Measurements from ENCODE around the gene RAX2. TPM values are rescaled to one million over a fixed set of nuclear protein-coding genes. Genes with fewer than 3 reads are reported as not detected.

RAX2 gene
- total and polyA plus RNA-seq, 7 experiments from 2014 or later: not detected

DNA sequence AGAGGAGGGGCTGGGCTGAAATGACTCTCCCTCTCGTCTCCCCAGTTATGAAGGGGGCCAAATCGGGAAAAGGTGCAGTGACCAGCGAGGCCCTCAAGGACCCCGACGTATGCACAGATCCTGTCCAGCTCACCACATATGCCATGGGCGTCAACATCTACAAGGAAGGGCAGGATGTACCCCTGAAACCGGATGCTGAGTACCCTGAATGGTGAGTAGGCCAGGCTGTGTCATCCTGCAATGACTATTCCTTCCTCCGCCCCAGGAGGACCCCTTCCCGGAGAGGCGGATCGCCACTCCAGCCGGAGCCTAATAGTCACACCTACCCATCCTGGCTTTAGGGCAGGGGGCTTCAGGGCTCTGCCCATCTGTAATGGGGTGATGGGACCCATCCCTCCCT is 6.9 kb downstream of the RAX2 start:
- ChIA-PET POLR2A (no interaction called here), CTCF (no interaction called here)
- peaks cover 0 to 13% (median 11%) of the 10 kb centered on the region in 5 donors for H3K36me3 Mint-ChIP-seq
- no peaks in the 10 kb centered on the region for H3K27me3 ChIP-seq (ENCODE audit: control insufficient read depth in 2 of 2, insufficient read depth in 2 of 2, low read length in 2 of 2)
- H3K9me3 Mint-ChIP-seq: peaks cover 0 to 8% (median 0%) of the 10 kb centered on the region in 11 donors
- intact Hi-C loops (cut with micrococcal nuclease): loop anchor here in 1 of 2 donors (10.0 kb wide), 1 partner anchor 210 kb away; the partner anchor contains the start of gene MFSD12
- peaks cover 0 to 5% (median 0%) of the 10 kb centered on the region in 5 donors for H3K27me3 Mint-ChIP-seq
- H3K9me3 ChIP-seq (ENCODE audit: control insufficient read depth in 2 of 3, low read length in 3 of 3): no peaks in the 10 kb centered on the region
- H3K4me1 Mint-ChIP-seq: peaks cover 17 to 40% (median 34%) of the 10 kb centered on the region in 7 donors
- H3K27ac ChIP-seq (ENCODE audit: low read depth, low read length): no peak overlapping the region
- H3K4me3 ChIP-seq (ENCODE audit: low read length): no peak overlapping the region
- peaks cover 14 to 28% of the 10 kb centered on the region in 2 donors for H3K4me1 ChIP-seq (ENCODE audit: control insufficient read depth in 2 of 2, insufficient read depth in 2 of 2, low read length in 2 of 2)
- no peak for ATAC-seq
- peaks cover 0 to 47% (median 7%) of the 10 kb centered on the region in 3 experiments for H3K36me3 ChIP-seq (ENCODE audit: control insufficient read depth in 2 of 3, insufficient read depth in 3 of 3, low read length in 3 of 3)
- H3K27ac Mint-ChIP-seq: no peak overlapping the region
- no peak for DNase-seq
- peak overlapping the region in 1 of 10 donors; percentile 72 for H3K4me3 Mint-ChIP-seq

DNA sequence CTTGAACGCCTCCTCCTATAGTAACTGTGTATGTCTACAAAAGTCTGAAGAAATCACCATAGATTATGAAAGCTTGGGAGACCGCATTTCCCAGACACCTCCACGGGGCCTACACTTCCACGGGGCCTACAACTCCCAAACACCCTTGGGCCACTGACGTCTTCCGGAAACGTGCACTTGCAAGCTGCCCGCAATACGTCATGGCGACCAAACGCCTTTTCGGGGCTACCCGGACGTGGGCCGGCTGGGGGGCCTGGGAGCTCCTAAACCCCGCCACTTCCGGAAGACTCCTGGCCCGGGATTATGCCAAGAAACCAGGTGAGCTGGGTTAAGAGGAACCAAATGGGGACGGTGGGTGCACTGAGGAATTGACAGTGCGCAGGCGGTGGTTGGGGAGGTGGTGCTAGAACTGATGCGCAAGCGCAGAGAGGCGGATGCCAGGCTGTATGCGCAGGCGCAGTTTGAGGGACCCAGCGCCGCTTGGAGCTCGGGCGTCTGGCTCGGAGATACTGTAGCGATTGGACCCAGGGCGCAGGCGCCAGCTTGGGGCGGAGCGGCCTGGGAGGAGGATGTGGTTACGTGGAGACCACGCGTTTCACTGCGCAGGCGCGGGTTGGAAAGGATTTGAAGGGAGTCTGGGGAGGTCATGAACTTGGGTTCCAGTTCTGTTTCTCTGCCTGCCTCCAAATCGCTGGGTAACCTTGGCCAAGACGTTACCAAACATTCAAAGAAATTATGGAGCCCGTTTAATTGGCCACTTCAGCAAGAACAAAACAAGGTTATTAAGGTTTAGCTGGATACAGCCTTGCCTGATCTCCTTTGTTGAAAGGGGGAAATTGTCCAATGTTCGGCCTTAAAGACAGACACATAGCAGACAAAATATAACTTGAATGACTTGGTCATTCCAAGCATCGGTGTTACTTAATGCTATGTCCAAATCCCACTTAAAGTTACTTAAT is 9.2 kb downstream of the RAX2 start, which contains the start of gene MRPL54:
Gene MRPL54 (plus strand): TSS at position 182 of the 959 bp plus-strand sequence. CDS start 19 bp downstream, at position 201.
- H3K36me3 Mint-ChIP-seq: peaks cover 0 to 12% (median 6%) of the 10 kb centered on the region in 5 donors
- ATAC-seq (peak; percentile 89), DNase-seq (peak; percentile 98 to 100 (median 100))
- ChIA-PET POLR2A (interaction anchor here (0.6 to 3.0 kb wide), 50 partner anchors 8 to 969 kb away, joined by 3 to 43 read pairs (median 4); partner anchors contain the start of genes CHAF1A, EEF2, HDGFL2 and HMG20B), CTCF (interaction anchor here (0.7 to 3.2 kb wide), 16 partner anchors 14 to 639 kb away, joined by 3 to 20 read pairs (median 3); partner anchors contain the start of gene EEF2)
- H3K9me3 ChIP-seq (ENCODE audit: control insufficient read depth in 2 of 3, low read length in 3 of 3): no peaks in the 10 kb centered on the region
- intact Hi-C loops (cut with micrococcal nuclease): loop anchor here (1.0 to 10.0 kb wide), 21 partner anchors 41 to 1205 kb away; partner anchors contain the start of genes FZR1 (in 2 of the 2), HMG20B (in 2 of the 2), NCLN (in 2 of the 2) and YJU2 (in 2 of the 2)
- peak within 1 kb of the TSS; percentile 96 for H3K4me3 ChIP-seq (ENCODE audit: low read length)
- peaks cover 0 to 8% (median 0%) of the 10 kb centered on the region in 11 donors for H3K9me3 Mint-ChIP-seq
- peak within 1 kb of the TSS; percentile 100 for H3K27ac ChIP-seq (ENCODE audit: low read depth, low read length)
- H3K27ac Mint-ChIP-seq: peak within 1 kb of the TSS; percentile 99 to 100 (median 100)
- H3K27me3 Mint-ChIP-seq: peaks cover 0 to 5% (median 0%) of the 10 kb centered on the region in 5 donors
- peak within 1 kb of the TSS; percentile 93 to 99 (median 98) for H3K4me3 Mint-ChIP-seq
- H3K4me1 ChIP-seq (ENCODE audit: control insufficient read depth in 2 of 2, insufficient read depth in 2 of 2, low read length in 2 of 2): peaks cover 19 to 44% of the 10 kb centered on the region in 2 donors
- peaks cover 23 to 59% (median 39%) of the 10 kb centered on the region in 7 donors for H3K4me1 Mint-ChIP-seq
- no peaks in the 10 kb centered on the region for H3K27me3 ChIP-seq (ENCODE audit: control insufficient read depth in 2 of 2, insufficient read depth in 2 of 2, low read length in 2 of 2)
- H3K36me3 ChIP-seq (ENCODE audit: control insufficient read depth in 2 of 3, insufficient read depth in 3 of 3, low read length in 3 of 3): peaks cover 0 to 31% (median 7%) of the 10 kb centered on the region in 3 experiments

DNA sequence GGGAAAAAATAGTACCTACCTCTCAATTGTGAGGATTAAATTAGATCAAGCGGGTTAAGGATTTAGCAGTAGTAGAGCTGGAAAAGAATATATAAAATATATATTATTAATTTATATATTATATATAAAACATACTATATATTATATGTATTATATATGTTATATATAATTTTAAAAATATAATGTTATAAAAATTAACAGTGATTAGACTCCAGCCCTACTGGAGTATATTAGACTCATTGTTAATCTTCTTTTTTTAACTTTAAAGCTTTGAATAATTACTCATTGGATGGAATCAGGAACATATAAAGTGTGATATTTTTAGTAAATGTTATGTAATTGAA is 9.9 kb downstream of the RAX2 start:
- Mint-ChIP-seq H3K9me3 (peaks cover 0 to 8% (median 0%) of the 10 kb centered on the region in 11 donors), H3K4me3 (peak overlapping the region; percentile 93 to 99 (median 98)), H3K36me3 (peaks cover 0 to 11% (median 6%) of the 10 kb centered on the region in 5 donors), H3K4me1 (peaks cover 23 to 61% (median 39%) of the 10 kb centered on the region in 7 donors), H3K27me3 (peaks cover 0 to 5% (median 0%) of the 10 kb centered on the region in 5 donors), H3K27ac (peak overlapping the region; percentile 99 to 100 (median 100))
- POLR2A ChIA-PET: interaction anchor here (0.6 to 3.0 kb wide), 40 partner anchors 9 to 968 kb away, joined by 3 to 43 read pairs (median 4); partner anchors contain the start of genes CHAF1A, EEF2, HMG20B and MFSD12
- Histone ChIP-seq H3K27ac (ENCODE audit: low read depth, low read length) (peak overlapping the region; percentile 100), H3K4me1 (ENCODE audit: control insufficient read depth in 2 of 2, insufficient read depth in 2 of 2, low read length in 2 of 2) (peaks cover 19 to 44% of the 10 kb centered on the region in 2 donors), H3K4me3 (ENCODE audit: low read length) (no peak overlapping the region), H3K9me3 (ENCODE audit: control insufficient read depth in 2 of 3, low read length in 3 of 3) (no peaks in the 10 kb centered on the region), H3K36me3 (ENCODE audit: control insufficient read depth in 2 of 3, insufficient read depth in 3 of 3, low read length in 3 of 3) (peaks cover 0 to 31% (median 7%) of the 10 kb centered on the region in 3 experiments), H3K27me3 (ENCODE audit: control insufficient read depth in 2 of 2, insufficient read depth in 2 of 2, low read length in 2 of 2) (no peaks in the 10 kb centered on the region)
- DNase-seq (no peak), ATAC-seq (no peak)
- CTCF ChIA-PET: interaction anchor here (0.7 to 3.2 kb wide), 13 partner anchors 13 to 640 kb away, joined by 3 to 20 read pairs (median 3); partner anchors contain the start of gene EEF2
- intact Hi-C loops (cut with micrococcal nuclease): loop anchor here (1.0 to 10.0 kb wide), 19 partner anchors 41 to 1205 kb away; partner anchors contain the start of genes FZR1 (in 2 of the 2), HMG20B (in 2 of the 2), NCLN (in 2 of the 2) and ANKRD24 (in 1 of the 2)

DNA sequence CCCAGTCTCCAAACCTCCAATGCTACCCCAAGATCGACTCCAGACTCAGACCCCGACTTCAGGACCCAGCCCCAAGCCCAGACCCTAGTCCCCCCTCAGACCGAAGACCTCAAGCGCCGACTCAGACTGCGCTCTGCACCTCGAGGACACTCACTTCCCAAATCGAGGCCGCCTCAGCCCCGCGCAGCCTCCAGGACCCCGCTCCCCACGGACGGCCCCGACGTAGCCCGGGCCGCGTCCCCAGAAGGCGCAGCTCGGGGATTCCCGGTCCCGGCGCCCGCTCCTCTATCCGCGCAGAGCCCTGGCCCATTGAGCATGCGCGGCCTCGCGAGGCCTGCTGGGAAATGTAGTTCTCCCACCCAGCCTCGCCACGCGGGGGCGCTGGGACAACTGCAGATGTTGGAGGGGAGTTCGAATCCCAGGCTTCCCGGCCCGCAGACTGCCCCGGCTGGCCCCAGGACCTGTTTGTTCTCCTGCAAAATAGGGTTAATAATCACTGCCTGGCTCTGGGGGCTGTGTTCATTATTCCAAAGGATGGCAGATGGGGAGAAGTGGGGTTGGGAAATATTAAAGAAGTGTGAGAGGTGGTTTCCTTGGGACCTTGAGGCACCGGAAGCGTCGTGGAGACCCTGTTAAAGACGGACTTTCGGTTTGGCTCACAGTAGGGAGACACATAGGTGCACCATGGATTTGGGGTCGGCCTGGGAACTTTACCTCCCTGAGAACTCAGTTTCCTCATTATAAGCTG is 10.5 kb downstream of the RAX2 start, which contains the start of gene APBA3:
Gene APBA3 (minus strand): TSS at position 311 of the 748 bp plus-strand sequence. CDS start 1,428 bp downstream, outside the sequence.
- H3K36me3 ChIP-seq (ENCODE audit: control insufficient read depth in 2 of 3, insufficient read depth in 3 of 3, low read length in 3 of 3): peaks cover 0 to 30% (median 4%) of the 10 kb centered on the region in 3 experiments
- POLR2A ChIA-PET: interaction anchor here (0.6 to 3.0 kb wide), 26 partner anchors 10 to 541 kb away, joined by 3 to 43 read pairs (median 5); partner anchors contain the start of genes EEF2, HMG20B and PIP5K1C
- intact Hi-C loops (cut with micrococcal nuclease): loop anchor here (1.0 to 10.0 kb wide), 24 partner anchors 40 to 1206 kb away; partner anchors contain the start of genes ANKRD24 (in 2 of the 2), FZR1 (in 2 of the 2), HMG20B (in 2 of the 2) and NCLN (in 2 of the 2)

DNA sequence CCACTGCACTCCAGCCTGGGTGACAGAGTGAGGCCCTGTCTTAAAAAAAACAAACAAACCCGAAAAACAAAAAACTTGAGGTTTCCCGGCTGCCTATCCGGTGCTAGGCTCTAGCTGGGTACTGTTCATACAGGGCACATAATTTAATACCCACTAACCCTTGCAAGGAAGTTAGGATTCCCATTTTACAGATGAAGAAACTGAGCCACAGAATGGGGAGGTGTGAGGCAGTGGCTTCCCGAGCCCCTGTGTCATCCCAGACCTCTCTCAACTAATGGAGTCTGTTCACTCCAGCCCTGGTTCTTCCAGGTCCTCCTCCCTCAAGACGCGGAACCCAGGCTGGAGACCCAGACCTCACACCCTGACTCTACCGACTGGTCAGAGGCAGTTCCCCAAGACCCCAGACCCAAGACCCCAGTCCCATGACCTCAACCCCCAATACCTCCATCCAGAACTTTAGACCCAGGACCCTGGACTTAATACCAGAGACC is 11.1 kb downstream of the RAX2 start:
- Histone ChIP-seq H3K4me3 (ENCODE audit: low read length) (peak overlapping the region; percentile 96), H3K4me1 (ENCODE audit: control insufficient read depth in 2 of 2, insufficient read depth in 2 of 2, low read length in 2 of 2) (peaks cover 19 to 37% of the 10 kb centered on the region in 2 donors), H3K27ac (ENCODE audit: low read depth, low read length) (peak overlapping the region; percentile 100), H3K9me3 (ENCODE audit: control insufficient read depth in 2 of 3, low read length in 3 of 3) (no peaks in the 10 kb centered on the region), H3K27me3 (ENCODE audit: control insufficient read depth in 2 of 2, insufficient read depth in 2 of 2, low read length in 2 of 2) (no peaks in the 10 kb centered on the region), H3K36me3 (ENCODE audit: control insufficient read depth in 2 of 3, insufficient read depth in 3 of 3, low read length in 3 of 3) (peaks cover 0 to 26% (median 0%) of the 10 kb centered on the region in 3 experiments)
- Mint-ChIP-seq H3K36me3 (peaks cover 0 to 6% (median 4%) of the 10 kb centered on the region in 5 donors), H3K27ac (peak overlapping the region; percentile 97 to 100 (median 99)), H3K4me3 (peak overlapping the region; percentile 92 to 99 (median 96)), H3K4me1 (peaks cover 20 to 62% (median 38%) of the 10 kb centered on the region in 7 donors), H3K9me3 (peaks cover 0 to 8% (median 0%) of the 10 kb centered on the region in 11 donors), H3K27me3 (peaks cover 0 to 5% (median 0%) of the 10 kb centered on the region in 5 donors)
- ChIA-PET CTCF (interaction anchor here (1.2 to 3.2 kb wide), 3 partner anchors 20 to 96 kb away, joined by 3 to 20 read pairs (median 6); no protein-coding TSS in a partner anchor), POLR2A (interaction anchor here (0.6 to 3.0 kb wide), 7 partner anchors 9 to 401 kb away, joined by 3 to 18 read pairs (median 5); no protein-coding TSS in a partner anchor)
- ATAC-seq: no peak
- intact Hi-C loops (cut with micrococcal nuclease): loop anchor here (1.0 to 10.0 kb wide), 16 partner anchors 52 to 1206 kb away; partner anchors contain the start of genes ANKRD24 (in 2 of the 2), SIRT6 (in 2 of the 2), DPP9 (in 1 of the 2) and EEF2 (in 1 of the 2)
- peak in 7 of 9 donors; percentile 23 to 58 (median 36) for DNase-seq

More for the DNA sequence above, 10.5 kb downstream of the RAX2 start, which contains the start of gene APBA3:
- peaks cover 0 to 5% (median 0%) of the 10 kb centered on the region in 5 donors for H3K27me3 Mint-ChIP-seq
- H3K9me3 Mint-ChIP-seq: peaks cover 0 to 8% (median 0%) of the 10 kb centered on the region in 11 donors
- Histone ChIP-seq H3K27ac (ENCODE audit: low read depth, low read length) (peak within 1 kb of the TSS; percentile 100), H3K27me3 (ENCODE audit: control insufficient read depth in 2 of 2, insufficient read depth in 2 of 2, low read length in 2 of 2) (no peaks in the 10 kb centered on the region), H3K4me3 (ENCODE audit: low read length) (peak within 1 kb of the TSS; percentile 96), H3K9me3 (ENCODE audit: control insufficient read depth in 2 of 3, low read length in 3 of 3) (no peaks in the 10 kb centered on the region), H3K4me1 (ENCODE audit: control insufficient read depth in 2 of 2, insufficient read depth in 2 of 2, low read length in 2 of 2) (peaks cover 19 to 41% of the 10 kb centered on the region in 2 donors)
- ATAC-seq (peak; percentile 61), DNase-seq (peak; percentile 88 to 99 (median 92))
- CTCF ChIA-PET: interaction anchor here (0.9 to 3.2 kb wide), 11 partner anchors 12 to 640 kb away, joined by 3 to 20 read pairs (median 4); partner anchors contain the start of gene EEF2
- peaks cover 0 to 8% (median 4%) of the 10 kb centered on the region in 5 donors for H3K36me3 Mint-ChIP-seq
- H3K4me3 Mint-ChIP-seq: peak within 1 kb of the TSS; percentile 93 to 99 (median 98)
- H3K4me1 Mint-ChIP-seq: peaks cover 23 to 63% (median 39%) of the 10 kb centered on the region in 7 donors
- H3K27ac Mint-ChIP-seq: peak within 1 kb of the TSS; percentile 99 to 100 (median 100)

All from naive thymus-derived CD4-positive, alpha-beta T cell (primary cell).